ENCODE measurements around the gene SRPK1.

GRCh38 chr6:35810971-35811698 lies 109.8 kb downstream of the SRPK1 start:
- no peak for TF ChIP-seq CTCF (IDR thresholded peaks at IDR 0.05; ENCODE audit: low read length)
- no peak for TF ChIP-seq EZH2 (optimal IDR thresholded peaks at IDR 0.05; ENCODE audit: low read depth, low read length)
